Measurements from ENCODE around the gene PAF1. TPM values are rescaled to one million over a fixed set of nuclear protein-coding genes. Genes with fewer than 3 reads are reported as not detected.
A peak's percentile ranks its signal among the peaks of the same experiment; 100 is the strongest.

Gene PAF1
- polyA plus RNA-seq: 42.4 TPM
- long read RNA-seq, donor 1, partial matches to known transcripts: 0 of 5 reads
- long read RNA-seq, donor 1, other reads (novel, unspliced or antisense): 0 of 5 reads
- long read RNA-seq, donor 2, partial matches to known transcripts: 36 of 40 reads
- long read RNA-seq, donor 2, other reads (novel, unspliced or antisense): 0 of 40 reads
- long read RNA-seq, donor 3: 0 reads
- long read RNA-seq, donor 4, partial matches to known transcripts: 0 of 1 reads
- long read RNA-seq, donor 4, other reads (novel, unspliced or antisense): 0 of 1 reads
- long read RNA-seq, donor 5, partial matches to known transcripts: 0 of 2 reads
- long read RNA-seq, donor 5, other reads (novel, unspliced or antisense): 0 of 2 reads
- long read RNA-seq, donor 6, partial matches to known transcripts: 6 of 12 reads
- long read RNA-seq, donor 6, other reads (novel, unspliced or antisense): 0 of 12 reads
- long read RNA-seq, donor 7, partial matches to known transcripts: 0 of 4 reads
- long read RNA-seq, donor 7, other reads (novel, unspliced or antisense): 0 of 4 reads
- long read RNA-seq, donor 8, transcript PAF1-201 (14 exons, 2,066 nt): major isoform, 7 of 83 reads
- long read RNA-seq, donor 8, partial matches to known transcripts: 49 of 83 reads
- long read RNA-seq, donor 8, other reads (novel, unspliced or antisense): 26 of 83 reads
- long read RNA-seq, donor 9, partial matches to known transcripts: 0 of 4 reads
- long read RNA-seq, donor 9, other reads (novel, unspliced or antisense): 0 of 4 reads
- long read RNA-seq, donor 10, transcript PAF1-201 (14 exons, 2,066 nt): major isoform, 7 of 9 reads
- long read RNA-seq, donor 10, partial matches to known transcripts: 0 of 9 reads
- long read RNA-seq, donor 10, other reads (novel, unspliced or antisense): 0 of 9 reads
- long read RNA-seq, donor 11, transcript PAF1-201 (14 exons, 2,066 nt): major isoform, 10 of 22 reads
- long read RNA-seq, donor 11, partial matches to known transcripts: 10 of 22 reads
- long read RNA-seq, donor 11, other reads (novel, unspliced or antisense): 0 of 22 reads

DNA sequence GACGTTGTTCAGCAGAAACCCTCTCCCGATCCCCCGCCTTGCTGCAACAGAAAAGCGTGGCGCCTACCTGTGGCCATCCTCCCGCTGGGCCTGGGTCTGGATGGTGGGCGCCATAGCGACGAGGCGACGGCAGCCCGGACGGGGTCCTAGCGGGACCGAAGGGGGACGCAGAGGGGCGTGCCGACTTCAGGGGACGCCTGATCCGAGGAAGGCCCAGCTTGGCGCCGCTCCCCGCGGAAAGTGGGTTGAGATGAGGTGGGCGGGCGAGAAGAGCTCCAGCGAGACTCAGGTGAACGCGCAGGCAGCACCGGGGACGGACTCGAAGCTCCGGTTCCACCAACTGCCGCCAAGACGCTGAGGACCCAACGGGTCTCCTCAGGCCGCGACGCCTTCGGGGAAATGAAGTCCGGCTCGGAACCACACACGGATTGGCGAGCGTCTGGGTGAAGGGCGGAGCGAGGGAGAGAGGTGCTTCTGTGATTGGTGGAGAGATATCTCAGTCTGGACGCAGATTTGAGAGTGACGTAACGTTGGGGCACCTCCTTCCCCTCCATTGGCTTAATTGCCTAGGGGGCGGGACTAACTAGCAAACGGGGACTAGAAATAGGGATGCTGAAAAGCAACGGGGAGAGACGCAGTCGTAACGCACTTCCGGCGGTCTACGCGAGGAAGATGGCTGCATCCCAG lies at the start of gene PAF1, which contains the start of gene MED29:
TSS of gene PAF1 (minus strand) at position 356 of the 687 bp plus-strand sequence. CDS start at position 114, 242 bp downstream.
TSS of gene MED29 (plus strand) at position 628 of the 687 bp plus-strand sequence. CDS start at position 673, 45 bp downstream.
- Histone ChIP-seq H3K4me3 (ENCODE audit: low read length) (peak within 1 kb of the TSS; percentile 76), H3K27me3 (ENCODE audit: control insufficient read depth, insufficient read depth, low read length) (no peaks in the 10 kb centered on the region), H3K36me3 (ENCODE audit: control insufficient read depth, insufficient read depth, low read length) (peaks cover 55% of the 10 kb centered on the region), H3K27ac (ENCODE audit: low read length) (peak within 1 kb of the TSS; percentile 94), H3K9me3 (ENCODE audit: control insufficient read depth, low read depth, low read length) (no peaks in the 10 kb centered on the region), H3K4me1 (ENCODE audit: control insufficient read depth, insufficient read depth, low read length) (peaks cover 14% of the 10 kb centered on the region)
- DNase-seq: peak; percentile 100
- no CpG with 5 or more reads among the region's 60 CpGs for WGBS (ENCODE audit: insufficient coverage, low lambda C conversion rate)

DNA sequence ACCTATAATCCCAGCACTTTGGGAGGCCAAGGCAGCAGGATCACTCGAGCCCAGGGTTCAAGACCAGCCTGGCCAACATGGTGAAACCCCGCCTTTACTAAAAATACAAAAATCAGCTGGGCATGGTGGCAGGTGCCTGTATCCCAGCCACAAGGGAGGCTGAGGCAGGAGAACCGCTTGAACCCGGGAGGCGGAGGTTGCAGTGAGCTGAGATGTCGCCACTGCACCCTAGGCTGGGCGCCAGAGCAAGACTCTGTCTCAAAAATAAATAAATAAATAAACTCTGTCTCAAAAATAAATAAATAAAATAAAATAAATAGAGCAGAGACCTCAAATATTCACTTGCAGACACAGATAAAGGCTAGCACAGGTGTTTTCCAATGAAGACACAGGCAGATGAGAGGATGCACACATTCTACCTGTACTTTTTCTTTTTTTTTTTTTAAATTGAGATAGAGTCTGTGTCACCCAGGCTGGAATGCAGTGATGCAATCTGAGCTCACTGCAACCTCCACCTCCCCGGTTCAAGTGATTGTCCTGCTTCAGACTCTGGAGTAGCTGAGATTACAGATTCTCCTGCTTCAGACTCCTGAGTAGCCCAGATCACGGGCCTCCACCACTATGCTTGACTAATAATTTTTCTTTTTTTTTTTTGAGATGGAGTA lies 47.5 kb upstream of the PAF1 start:
- peak in 1 of 2 donors; percentile 27 for DNase-seq
- no peaks in the 10 kb centered on the region for H3K9me3 ChIP-seq (ENCODE audit: control insufficient read depth, low read depth, low read length)
- peaks cover 12% of the 10 kb centered on the region for H3K36me3 ChIP-seq (ENCODE audit: control insufficient read depth, insufficient read depth, low read length)
- WGBS (ENCODE audit: insufficient coverage, low lambda C conversion rate): no CpG with 5 or more reads among the region's 9 CpGs
- H3K27ac ChIP-seq (ENCODE audit: low read length): no peak overlapping the region
- H3K4me1 ChIP-seq (ENCODE audit: control insufficient read depth, insufficient read depth, low read length): peaks cover 18% of the 10 kb centered on the region
- H3K27me3 ChIP-seq (ENCODE audit: control insufficient read depth, insufficient read depth, low read length): no peaks in the 10 kb centered on the region
- H3K4me3 ChIP-seq (ENCODE audit: low read length): no peak overlapping the region

DNA sequence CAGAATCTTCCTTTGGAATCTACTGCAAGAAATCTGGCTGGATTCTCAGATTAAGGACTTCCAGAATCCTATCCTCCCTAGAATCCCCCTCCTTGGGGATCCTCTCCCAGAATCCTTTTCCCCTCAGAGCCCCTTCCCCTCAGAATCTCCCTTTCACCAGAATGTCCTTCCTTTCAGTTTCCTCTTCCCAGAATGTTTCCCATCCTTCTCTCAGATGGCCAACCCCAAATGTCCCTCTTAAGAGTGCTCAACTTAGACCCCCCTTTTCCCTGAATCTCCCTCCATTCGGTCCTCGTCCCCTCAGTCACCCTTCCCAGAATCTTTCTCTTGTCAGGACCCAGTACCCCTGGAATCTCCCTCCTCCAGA lies 45.4 kb upstream of the PAF1 start:
- Histone ChIP-seq H3K4me3 (ENCODE audit: low read length) (peak overlapping the region; percentile 65), H3K36me3 (ENCODE audit: control insufficient read depth, insufficient read depth, low read length) (peaks cover 27% of the 10 kb centered on the region), H3K27me3 (ENCODE audit: control insufficient read depth, insufficient read depth, low read length) (no peaks in the 10 kb centered on the region), H3K9me3 (ENCODE audit: control insufficient read depth, low read depth, low read length) (no peaks in the 10 kb centered on the region), H3K4me1 (ENCODE audit: control insufficient read depth, insufficient read depth, low read length) (peaks cover 18% of the 10 kb centered on the region), H3K27ac (ENCODE audit: low read length) (peak overlapping the region; percentile 76)
- 21% methylated on average over 2 of the region's 2 CpGs for WGBS (ENCODE audit: insufficient coverage, low lambda C conversion rate)
- no peak for DNase-seq

DNA sequence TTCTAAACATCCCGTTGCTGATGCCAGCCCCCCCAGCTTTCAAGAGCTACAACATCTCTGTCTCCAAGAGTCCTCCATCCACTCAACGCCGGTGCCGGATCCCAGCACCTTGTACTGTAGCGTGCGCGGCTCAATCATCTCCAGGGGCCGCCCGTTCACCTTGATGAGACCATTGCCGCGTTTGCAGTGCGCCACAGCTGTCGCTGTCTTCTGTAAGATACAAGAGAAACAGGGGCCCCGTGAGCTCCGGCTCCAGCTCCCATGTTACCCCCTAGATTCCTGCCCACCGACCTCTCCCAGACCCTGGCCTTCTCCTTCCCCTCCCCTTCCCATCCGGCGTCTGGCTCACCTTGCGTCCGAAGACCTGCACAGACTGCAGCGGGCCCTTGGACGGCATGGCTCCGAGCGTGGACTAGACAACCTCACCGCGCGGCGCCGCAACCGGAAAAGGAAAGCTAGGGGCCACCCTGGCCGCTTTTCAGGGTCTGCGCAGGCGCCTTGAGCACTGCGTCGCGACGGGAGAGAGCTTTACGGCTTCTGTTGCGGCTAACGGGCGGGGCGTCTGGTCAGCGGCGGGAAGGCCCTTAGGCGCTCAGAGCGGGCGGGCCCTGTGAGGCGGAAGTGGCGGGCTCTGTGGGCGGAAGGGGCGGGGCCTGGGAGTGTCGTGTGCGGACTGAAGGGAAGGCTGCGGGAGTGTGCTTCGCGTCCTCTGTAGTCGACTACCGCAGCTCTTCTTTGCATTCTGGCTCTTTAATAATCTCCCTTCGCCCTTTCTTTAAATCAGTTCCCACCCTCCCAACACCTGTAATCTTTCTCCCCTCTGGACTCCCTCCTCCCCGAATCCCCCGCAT lies 44.8 kb upstream of the PAF1 start, which contains the start of gene RPS16:
TSS of gene RPS16 (minus strand) at position 451 of the 851 bp plus-strand sequence. CDS start at position 397, 54 bp downstream.
- Histone ChIP-seq H3K4me3 (ENCODE audit: low read length) (peak within 1 kb of the TSS; percentile 65), H3K9me3 (ENCODE audit: control insufficient read depth, low read depth, low read length) (no peaks in the 10 kb centered on the region), H3K27me3 (ENCODE audit: control insufficient read depth, insufficient read depth, low read length) (no peaks in the 10 kb centered on the region), H3K4me1 (ENCODE audit: control insufficient read depth, insufficient read depth, low read length) (peaks cover 18% of the 10 kb centered on the region), H3K27ac (ENCODE audit: low read length) (peak within 1 kb of the TSS; percentile 76), H3K36me3 (ENCODE audit: control insufficient read depth, insufficient read depth, low read length) (peaks cover 27% of the 10 kb centered on the region)
- no CpG with 5 or more reads among the region's 61 CpGs for WGBS (ENCODE audit: insufficient coverage, low lambda C conversion rate)
- peak; percentile 98 to 99 for DNase-seq

DNA sequence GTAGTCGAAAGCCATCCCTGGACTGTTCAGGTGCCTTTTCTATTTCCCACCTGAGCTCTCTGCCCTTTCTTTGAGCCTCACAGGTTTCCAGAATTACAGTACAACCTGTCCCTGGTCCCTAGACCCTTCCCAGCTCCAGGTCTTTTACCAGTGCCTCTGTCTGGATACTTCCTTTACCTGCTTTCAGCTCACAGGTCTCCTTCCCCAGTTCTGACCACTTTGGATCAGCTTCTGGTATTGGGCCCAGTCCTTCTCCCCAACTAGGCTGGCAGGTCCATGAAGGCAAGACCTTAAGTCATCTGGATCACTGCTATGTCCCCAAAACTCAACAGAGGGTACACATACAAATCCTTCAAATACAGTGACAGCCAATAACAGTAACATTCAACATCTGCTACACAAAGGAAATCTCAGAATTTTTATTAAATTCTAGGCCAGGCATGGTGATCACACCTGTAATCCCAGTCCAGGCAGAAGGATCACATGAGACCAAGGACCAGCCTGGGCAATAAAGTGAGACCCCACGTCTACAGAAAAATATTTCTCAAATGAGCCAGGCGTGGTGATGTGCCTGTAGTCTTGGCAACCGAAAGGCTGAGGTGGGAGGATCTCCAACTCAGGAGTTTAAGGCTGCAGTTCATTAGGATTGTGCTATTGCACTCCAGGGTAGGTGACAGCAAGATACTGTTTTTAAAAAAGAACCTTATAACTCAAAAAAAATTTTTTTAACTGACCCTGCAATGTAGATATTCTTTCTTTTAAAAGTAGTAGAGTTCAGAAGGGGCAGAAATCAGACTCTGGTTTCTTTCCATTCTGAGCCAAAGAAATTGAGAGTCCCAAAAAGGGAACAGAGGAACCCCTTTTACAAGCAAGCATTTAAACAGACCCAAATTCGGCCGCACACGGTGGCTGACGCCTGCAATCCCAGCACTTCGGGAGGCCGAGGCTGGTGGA lies 43.5 kb upstream of the PAF1 start:
- peaks cover 18% of the 10 kb centered on the region for H3K4me1 ChIP-seq (ENCODE audit: control insufficient read depth, insufficient read depth, low read length)
- no peaks in the 10 kb centered on the region for H3K9me3 ChIP-seq (ENCODE audit: control insufficient read depth, low read depth, low read length)
- no peak for DNase-seq
- peaks cover 27% of the 10 kb centered on the region for H3K36me3 ChIP-seq (ENCODE audit: control insufficient read depth, insufficient read depth, low read length)
- H3K4me3 ChIP-seq (ENCODE audit: low read length): peak overlapping the region; percentile 65
- WGBS (ENCODE audit: insufficient coverage, low lambda C conversion rate): no CpG with 5 or more reads among the region's 10 CpGs
- no peaks in the 10 kb centered on the region for H3K27me3 ChIP-seq (ENCODE audit: control insufficient read depth, insufficient read depth, low read length)
- no peak overlapping the region for H3K27ac ChIP-seq (ENCODE audit: low read length)

DNA sequence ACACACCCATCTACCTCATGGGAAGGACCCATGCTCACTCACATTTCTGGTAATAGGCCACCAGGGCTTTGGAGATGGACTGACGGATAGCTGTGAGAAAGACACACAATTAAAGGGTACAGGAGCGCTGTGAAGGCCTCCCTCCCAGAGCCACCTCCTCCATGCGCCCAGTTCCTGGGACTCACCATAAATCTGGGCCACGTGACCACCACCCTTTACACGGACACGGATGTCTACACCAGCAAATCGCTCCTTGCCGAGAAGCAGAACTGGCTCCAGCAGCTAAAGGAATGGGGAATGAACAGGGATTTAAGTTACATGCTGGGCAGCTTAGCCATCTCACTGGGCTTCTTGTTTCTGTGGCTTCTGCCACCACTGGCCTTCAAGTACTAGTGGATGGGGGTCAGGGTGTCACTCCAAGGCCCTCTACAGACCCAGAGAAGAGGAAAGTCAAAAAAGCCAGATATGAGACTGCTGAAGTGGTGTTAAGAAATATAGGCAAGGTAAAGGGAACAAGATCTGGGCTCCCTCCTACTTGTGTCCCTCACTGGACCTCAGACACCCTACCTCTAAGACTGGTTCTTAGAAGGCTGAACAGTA lies 42.7 kb upstream of the PAF1 start:
- H3K9me3 ChIP-seq (ENCODE audit: control insufficient read depth, low read depth, low read length): no peaks in the 10 kb centered on the region
- no peak for DNase-seq
- H3K36me3 ChIP-seq (ENCODE audit: control insufficient read depth, insufficient read depth, low read length): peaks cover 27% of the 10 kb centered on the region
- no peak overlapping the region for H3K4me3 ChIP-seq (ENCODE audit: low read length)
- H3K4me1 ChIP-seq (ENCODE audit: control insufficient read depth, insufficient read depth, low read length): peaks cover 21% of the 10 kb centered on the region
- H3K27ac ChIP-seq (ENCODE audit: low read length): no peak overlapping the region
- no CpG with 5 or more reads among the region's 8 CpGs for whole genome bisulfite sequencing (ENCODE audit: insufficient coverage, low lambda C conversion rate)
- H3K27me3 ChIP-seq (ENCODE audit: control insufficient read depth, insufficient read depth, low read length): no peaks in the 10 kb centered on the region

DNA sequence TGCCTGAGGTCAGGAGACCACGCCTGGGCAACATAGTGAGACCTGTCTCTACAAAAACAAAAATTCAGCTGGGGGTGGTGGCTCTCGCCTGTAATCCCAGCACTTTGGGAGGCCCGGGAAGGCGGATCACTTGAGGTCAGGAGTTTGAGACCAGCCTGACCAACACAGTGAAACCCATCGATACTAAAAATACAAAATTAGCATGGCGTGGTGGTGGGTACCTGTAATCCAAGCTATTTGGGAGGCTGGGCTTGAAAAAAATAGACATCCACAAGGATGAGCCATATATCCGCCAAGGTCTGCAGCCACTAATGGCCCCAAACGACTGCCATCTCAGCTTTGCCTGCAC lies 41.7 kb upstream of the PAF1 start:
- DNase-seq: no peak
- H3K9me3 ChIP-seq (ENCODE audit: control insufficient read depth, low read depth, low read length): no peaks in the 10 kb centered on the region
- peaks cover 27% of the 10 kb centered on the region for H3K36me3 ChIP-seq (ENCODE audit: control insufficient read depth, insufficient read depth, low read length)
- H3K4me3 ChIP-seq (ENCODE audit: low read length): no peak overlapping the region
- no peak overlapping the region for H3K27ac ChIP-seq (ENCODE audit: low read length)
- H3K27me3 ChIP-seq (ENCODE audit: control insufficient read depth, insufficient read depth, low read length): no peaks in the 10 kb centered on the region
- peaks cover 25% of the 10 kb centered on the region for H3K4me1 ChIP-seq (ENCODE audit: control insufficient read depth, insufficient read depth, low read length)
- whole genome bisulfite sequencing (ENCODE audit: insufficient coverage, low lambda C conversion rate): no CpG with 5 or more reads among the region's 8 CpGs
